Measurements from ENCODE around the gene WDR7.

WDR7 gene

DNA sequence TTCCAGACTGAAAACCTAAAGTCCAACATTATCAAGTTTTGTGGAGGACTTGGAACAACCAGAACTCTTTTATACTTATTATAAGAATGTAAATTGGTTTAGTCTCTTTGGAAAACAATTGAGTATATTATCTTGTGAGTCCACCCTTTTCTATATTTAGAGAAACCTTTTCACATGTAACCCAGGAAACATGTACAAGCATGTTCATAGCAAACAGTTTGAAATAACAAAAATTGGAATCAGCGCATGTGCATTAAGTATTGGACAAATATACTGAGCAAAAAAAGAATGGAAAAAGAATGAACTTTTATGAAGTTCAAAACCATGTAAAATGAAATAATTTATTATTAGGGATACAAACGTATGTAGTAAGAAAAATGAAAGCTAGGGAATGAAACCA is 246.0 kb downstream of the WDR7 start:
- no peaks in the 10 kb centered on the region for H3K4me1 Mint-ChIP-seq
- H3K9me3 Mint-ChIP-seq, result no peaks in the 10 kb centered on the region
- H3K27ac Mint-ChIP-seq, result no peak overlapping the region
- no peaks in the 10 kb centered on the region for H3K27me3 Mint-ChIP-seq
- no peak for ATAC-seq
- H3K36me3 Mint-ChIP-seq, result peaks cover 9% of the 10 kb centered on the region
- no peak overlapping the region for H3K4me3 Mint-ChIP-seq

DNA sequence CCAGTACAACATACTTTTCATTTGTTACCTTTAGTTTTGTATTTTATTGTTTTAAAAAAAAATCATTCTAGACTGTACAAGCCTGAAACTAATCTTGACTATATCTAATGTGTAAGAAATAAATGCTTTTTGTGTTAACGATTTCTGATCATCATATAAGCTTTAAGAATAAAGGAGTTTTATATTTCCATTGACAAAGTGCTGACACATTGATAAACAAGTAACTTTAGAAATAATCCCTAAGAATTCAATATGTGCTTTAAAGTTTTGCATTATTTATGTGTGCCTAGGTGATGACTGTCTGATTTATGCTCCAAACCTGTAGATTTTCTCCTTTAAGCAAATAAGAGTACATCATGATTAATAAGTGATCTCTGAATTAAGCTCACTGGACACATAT is 248.5 kb downstream of the WDR7 start:
- H3K4me3 Mint-ChIP-seq, result no peak overlapping the region
- ATAC-seq, result no peak
- H3K4me1 Mint-ChIP-seq, result no peaks in the 10 kb centered on the region
- H3K27ac Mint-ChIP-seq, result no peak overlapping the region
- no peaks in the 10 kb centered on the region for H3K36me3 Mint-ChIP-seq
- no peaks in the 10 kb centered on the region for H3K9me3 Mint-ChIP-seq
- H3K27me3 Mint-ChIP-seq, result no peaks in the 10 kb centered on the region

DNA sequence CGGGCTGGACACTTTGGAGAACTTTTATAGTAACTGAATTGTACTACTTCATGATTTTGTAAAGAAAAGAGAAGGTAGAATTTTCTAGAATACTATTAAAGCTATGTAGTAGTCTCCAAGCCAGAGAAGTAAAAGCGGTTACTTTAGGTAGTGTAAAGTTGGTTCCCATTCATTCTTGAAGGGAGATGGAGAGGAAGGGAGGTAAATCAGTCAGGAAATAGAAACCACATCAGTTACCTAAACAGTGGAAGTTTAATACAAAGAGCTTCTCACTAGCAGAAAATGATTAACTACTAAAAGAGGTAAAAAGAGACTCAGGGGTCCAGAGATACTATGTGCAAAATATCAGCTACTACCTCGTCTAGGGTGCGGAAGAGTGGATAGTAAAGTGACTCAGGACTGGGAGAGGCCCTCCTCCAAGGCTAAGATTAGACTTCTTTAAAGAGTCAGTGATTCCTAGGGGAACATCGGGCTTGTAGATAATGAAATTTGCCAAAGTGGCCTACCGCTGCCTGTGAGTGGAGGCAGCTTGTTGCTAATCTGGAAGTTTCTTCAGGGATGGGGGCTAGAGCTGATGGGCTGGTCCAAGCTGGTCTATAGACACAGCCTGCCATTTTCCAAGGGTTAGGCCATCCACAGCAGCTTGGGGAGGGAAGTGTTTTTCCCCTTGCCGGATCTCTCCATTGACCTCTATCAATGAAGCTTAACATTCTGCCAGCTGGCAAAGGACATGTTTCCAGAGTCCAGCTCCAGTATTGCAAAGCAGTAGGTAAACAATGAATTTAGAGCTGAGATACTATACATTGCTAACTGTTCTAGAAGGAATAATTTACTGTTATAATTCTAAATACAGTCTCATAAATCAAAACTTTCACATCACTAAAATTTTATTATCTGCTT is 249.3 kb downstream of the WDR7 start:
- no peak overlapping the region for H3K27ac Mint-ChIP-seq
- ATAC-seq, result no peak

DNA sequence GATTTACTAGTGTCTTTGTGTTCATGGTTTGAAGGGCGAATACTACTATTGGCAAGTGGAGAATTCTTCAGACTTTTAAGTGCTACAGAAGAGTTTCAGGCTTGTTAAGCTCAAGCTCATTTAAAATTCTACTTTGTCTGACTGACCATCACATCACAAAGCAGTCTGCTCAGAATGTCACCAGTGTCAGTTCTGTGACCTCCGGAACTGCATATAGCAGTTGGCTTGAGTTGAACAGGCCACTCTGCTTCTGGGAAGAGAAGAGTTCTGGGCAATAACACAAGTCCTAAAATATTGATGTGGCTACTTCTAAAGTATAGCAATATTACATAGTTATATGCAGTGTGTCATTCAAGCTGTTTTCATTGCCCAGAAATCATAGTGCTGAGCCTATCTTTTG is 250.8 kb downstream of the WDR7 start:
- Mint-ChIP-seq H3K4me3 (no peak overlapping the region), H3K27ac (no peak overlapping the region), H3K27me3 (no peaks in the 10 kb centered on the region), H3K4me1 (no peaks in the 10 kb centered on the region), H3K36me3 (peaks cover 6% of the 10 kb centered on the region), H3K9me3 (no peaks in the 10 kb centered on the region)
- no peak for ATAC-seq

More for the DNA sequence above, 249.3 kb downstream of the WDR7 start:
- H3K9me3 Mint-ChIP-seq, result no peaks in the 10 kb centered on the region
- no peaks in the 10 kb centered on the region for H3K27me3 Mint-ChIP-seq
- H3K4me1 Mint-ChIP-seq, result no peaks in the 10 kb centered on the region
- H3K4me3 Mint-ChIP-seq, result no peak overlapping the region
- no peaks in the 10 kb centered on the region for H3K36me3 Mint-ChIP-seq

DNA sequence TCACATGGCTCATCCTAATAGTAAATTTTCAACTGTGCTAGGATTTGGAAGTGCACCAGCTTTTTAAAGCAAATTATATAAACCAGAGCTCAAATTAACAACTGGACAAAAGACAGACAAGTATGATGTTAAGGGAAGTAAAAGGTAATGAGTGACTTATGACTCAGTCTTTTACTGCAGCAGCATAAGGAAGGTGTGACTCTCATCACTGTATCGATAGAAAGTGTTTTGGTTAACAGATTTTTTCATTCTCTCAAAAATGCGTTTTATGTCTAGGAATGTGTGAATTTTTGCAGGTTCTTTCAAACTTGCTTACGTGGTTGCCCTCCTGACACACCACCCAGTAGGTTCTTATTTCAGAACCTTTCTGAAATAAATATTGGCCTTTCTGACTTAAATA is 251.5 kb downstream of the WDR7 start:
- Mint-ChIP-seq H3K4me3 (no peak overlapping the region), H3K9me3 (no peaks in the 10 kb centered on the region), H3K4me1 (no peaks in the 10 kb centered on the region), H3K27ac (no peak overlapping the region), H3K27me3 (no peaks in the 10 kb centered on the region), H3K36me3 (peaks cover 6% of the 10 kb centered on the region)
- ATAC-seq, result no peak

DNA sequence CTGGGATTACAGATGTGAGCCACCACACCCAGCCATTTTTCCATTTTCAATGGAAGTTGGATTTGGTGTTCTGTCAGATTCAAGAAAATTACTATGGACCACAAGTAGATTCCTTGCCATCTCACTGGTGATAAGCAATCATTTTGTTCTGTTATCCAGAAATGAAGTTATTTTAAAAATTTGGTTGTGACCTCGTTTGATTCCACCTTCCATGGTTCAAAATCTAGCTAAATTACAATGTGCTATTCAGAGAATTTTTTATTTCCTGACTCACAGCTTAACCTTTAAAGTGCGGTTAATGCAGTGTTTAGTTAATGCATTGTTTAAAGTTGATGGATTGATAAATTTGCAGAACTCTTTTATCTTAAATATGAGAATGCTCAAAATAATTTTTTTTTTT is 252.5 kb downstream of the WDR7 start:
- Mint-ChIP-seq H3K27me3 (no peaks in the 10 kb centered on the region), H3K4me3 (no peak overlapping the region), H3K27ac (no peak overlapping the region), H3K4me1 (no peaks in the 10 kb centered on the region), H3K9me3 (no peaks in the 10 kb centered on the region), H3K36me3 (peaks cover 6% of the 10 kb centered on the region)
- no peak for ATAC-seq

DNA sequence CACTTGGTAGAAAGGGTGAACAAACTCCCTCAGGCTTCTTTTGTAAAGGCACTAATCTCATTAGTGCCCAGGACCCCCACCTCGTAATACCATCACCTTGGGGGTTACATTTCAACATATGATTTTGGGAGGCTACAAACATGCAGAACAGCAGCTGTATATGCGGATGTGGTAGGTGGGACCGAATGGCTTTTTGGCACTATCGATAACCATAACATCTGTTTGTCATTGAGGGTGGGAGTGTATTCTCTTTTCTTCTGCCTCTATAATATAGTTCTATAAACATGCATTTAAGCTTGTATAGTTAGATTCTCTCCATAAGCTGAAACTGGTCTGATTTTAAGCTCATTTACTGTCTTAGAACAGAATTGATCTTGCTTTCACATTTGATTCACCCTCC is 256.6 kb downstream of the WDR7 start:
- ATAC-seq, result no peak
- peaks cover 15% of the 10 kb centered on the region for H3K36me3 Mint-ChIP-seq
- no peaks in the 10 kb centered on the region for H3K27me3 Mint-ChIP-seq
- no peak overlapping the region for H3K4me3 Mint-ChIP-seq
- H3K27ac Mint-ChIP-seq, result no peak overlapping the region
- H3K4me1 Mint-ChIP-seq, result no peaks in the 10 kb centered on the region
- no peaks in the 10 kb centered on the region for H3K9me3 Mint-ChIP-seq

DNA sequence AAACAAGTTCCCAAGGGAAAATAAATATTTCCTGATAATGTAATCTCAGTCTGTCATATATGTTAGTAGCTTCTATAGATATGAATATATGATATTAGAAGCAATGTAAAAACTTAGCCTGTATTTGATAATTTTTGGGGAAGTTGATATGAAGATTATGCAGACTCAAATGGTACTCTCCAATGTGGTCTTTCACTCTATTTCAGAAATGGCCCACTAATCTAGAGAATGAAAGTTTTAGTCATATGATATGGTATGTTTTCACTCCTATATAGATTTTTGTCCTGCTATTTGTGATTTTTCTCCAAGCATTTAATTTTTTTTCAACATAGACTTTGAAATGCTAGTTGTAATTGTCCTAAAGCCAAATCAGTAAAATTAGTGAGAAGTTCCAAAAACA is 259.1 kb downstream of the WDR7 start:
- no peaks in the 10 kb centered on the region for H3K9me3 Mint-ChIP-seq
- no peak overlapping the region for H3K4me3 Mint-ChIP-seq
- H3K36me3 Mint-ChIP-seq, result peaks cover 33% of the 10 kb centered on the region
- H3K4me1 Mint-ChIP-seq, result no peaks in the 10 kb centered on the region
- no peaks in the 10 kb centered on the region for H3K27me3 Mint-ChIP-seq
- no peak overlapping the region for H3K27ac Mint-ChIP-seq
- ATAC-seq, result no peak

DNA sequence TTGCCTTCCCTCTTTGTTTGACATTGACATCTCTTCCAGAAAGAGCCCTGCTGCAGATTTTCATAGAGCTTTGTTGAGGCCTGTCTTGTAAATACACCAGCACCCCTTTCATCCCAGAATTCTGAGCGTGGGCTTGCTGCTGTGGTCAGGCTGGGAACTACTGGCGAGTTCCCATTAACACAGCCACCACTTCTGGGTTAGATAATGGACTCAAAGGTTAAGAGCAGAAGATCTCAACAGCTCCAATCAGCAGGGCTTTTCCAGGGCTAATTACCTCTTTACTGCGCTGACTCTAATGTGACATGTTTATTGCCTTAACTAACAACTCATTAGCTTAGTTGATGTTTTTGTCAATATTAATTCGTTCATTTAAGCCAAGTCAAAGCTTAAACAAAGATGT is 259.8 kb downstream of the WDR7 start:
- Mint-ChIP-seq H3K27me3 (no peaks in the 10 kb centered on the region), H3K36me3 (peaks cover 38% of the 10 kb centered on the region), H3K9me3 (no peaks in the 10 kb centered on the region), H3K27ac (no peak overlapping the region), H3K4me3 (no peak overlapping the region), H3K4me1 (no peaks in the 10 kb centered on the region)
- no peak for ATAC-seq

DNA sequence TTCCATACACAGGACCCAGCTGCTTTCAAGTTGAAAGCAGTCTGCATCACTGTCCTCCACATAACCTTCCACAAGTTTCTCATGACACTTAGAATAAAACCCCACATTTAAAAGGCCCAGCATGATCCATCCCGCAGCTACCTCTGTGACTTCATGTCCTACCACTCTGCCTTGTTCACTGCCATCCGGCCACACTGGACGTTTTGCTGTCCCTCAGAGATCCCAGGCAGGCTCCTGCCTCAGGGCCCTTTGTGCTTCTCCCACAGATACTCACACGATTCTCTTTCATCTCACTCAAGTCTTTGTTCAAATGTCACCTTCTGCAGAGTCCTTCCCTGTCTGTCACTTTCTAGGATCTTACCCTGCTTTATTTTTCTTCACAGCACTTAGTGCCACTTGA is 262.8 kb downstream of the WDR7 start:
- Mint-ChIP-seq H3K4me1 (no peaks in the 10 kb centered on the region), H3K27me3 (no peaks in the 10 kb centered on the region), H3K36me3 (peaks cover 34% of the 10 kb centered on the region), H3K27ac (no peak overlapping the region), H3K9me3 (no peaks in the 10 kb centered on the region), H3K4me3 (no peak overlapping the region)
- ATAC-seq, result no peak

DNA sequence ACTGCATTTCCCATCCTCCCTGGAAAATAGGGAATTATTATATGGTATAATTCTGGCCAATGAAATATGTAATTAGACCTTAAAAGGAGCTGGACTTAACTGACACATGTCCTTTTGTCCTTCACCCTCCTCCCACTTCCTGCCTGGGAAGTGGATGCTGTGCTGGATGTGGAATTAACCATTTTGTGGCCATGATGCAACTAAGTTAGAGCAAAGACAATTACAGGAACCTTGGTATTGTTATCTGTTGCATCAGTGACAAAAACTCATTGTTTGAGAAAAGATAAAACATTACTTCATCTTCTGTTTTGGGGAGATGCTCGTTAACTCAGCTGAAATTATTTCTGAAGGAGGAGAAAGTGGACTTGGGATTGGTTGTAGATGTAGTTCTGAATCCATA is 268.0 kb downstream of the WDR7 start:
- Mint-ChIP-seq H3K27me3 (no peaks in the 10 kb centered on the region), H3K4me3 (no peak overlapping the region), H3K4me1 (peaks cover 12% of the 10 kb centered on the region), H3K9me3 (no peaks in the 10 kb centered on the region), H3K36me3 (peaks cover 26% of the 10 kb centered on the region), H3K27ac (no peak overlapping the region)
- ATAC-seq, result no peak

DNA sequence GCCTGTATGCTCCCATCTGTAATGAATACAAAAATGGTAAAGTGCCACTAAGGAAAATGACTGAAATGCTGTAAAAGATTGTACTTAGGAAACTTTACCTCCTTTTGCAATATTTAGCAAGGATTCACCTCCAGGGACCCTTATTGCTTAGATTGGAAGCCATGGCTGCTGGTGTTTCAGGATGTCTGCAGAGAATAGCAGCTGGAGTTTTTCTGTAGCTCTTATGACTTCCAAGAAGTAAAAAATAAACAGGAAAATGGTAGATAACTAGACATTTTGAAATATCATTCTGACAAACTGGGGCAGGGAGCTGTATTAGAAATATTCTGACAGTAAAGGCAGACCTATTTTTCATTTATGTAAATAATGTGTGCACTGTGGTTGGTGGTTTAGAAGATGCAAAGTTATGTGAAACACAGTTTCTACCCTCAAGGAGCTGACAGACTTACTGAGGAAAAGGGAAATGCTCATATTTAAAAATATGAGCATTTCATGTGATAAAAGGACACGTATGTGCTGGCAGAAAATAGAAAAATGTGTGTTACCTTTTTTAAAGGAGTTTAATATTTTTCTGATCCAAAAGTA is 270.8 kb downstream of the WDR7 start:
- Mint-ChIP-seq H3K4me1 (peaks cover 12% of the 10 kb centered on the region), H3K9me3 (no peaks in the 10 kb centered on the region), H3K27me3 (no peaks in the 10 kb centered on the region), H3K27ac (no peak overlapping the region), H3K36me3 (peaks cover 40% of the 10 kb centered on the region), H3K4me3 (no peak overlapping the region)
- no peak for ATAC-seq

DNA sequence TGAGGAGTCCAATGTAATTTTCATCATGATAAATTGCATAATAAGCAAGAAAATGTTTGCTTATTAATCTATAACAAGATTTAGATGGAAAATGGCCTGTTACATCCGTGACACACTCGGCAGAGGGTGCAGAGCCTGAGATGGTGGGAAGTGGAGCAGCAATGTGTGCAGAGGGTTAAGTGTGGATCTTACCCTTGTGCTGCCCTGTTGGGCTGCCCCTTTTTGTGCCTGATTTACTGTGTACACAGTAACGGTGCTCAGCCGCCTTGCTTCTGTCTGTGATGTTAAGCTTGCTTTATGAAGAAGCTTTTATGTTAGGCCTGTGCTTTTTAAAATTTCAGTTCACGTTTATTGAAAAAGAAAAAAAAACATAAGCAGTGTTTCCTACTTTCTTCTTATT is 275.6 kb downstream of the WDR7 start:
- no peak for ATAC-seq
- H3K4me1 Mint-ChIP-seq, result peaks cover 4% of the 10 kb centered on the region
- no peaks in the 10 kb centered on the region for H3K9me3 Mint-ChIP-seq
- H3K36me3 Mint-ChIP-seq, result peaks cover 52% of the 10 kb centered on the region
- H3K27me3 Mint-ChIP-seq, result no peaks in the 10 kb centered on the region
- no peak overlapping the region for H3K4me3 Mint-ChIP-seq
- H3K27ac Mint-ChIP-seq, result no peak overlapping the region

DNA sequence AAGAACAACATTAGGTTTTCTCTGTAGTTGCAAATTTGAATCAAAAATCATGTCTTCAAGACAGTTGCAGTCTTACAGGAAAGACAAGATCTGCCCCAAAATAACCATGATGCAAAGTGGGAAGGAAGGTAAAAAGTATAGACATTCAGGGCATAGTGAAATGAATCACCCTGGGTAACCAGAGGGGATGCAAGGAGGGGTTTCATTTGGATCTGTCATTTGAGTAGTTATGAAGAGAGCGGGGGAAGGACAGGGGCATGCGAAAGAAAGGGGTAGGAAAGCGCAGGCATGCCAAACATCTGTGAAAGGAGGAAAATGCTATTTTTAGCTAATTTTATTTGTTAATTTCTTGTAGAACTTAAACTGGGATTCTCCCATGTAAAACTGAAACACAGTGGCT is 276.6 kb downstream of the WDR7 start:
- Mint-ChIP-seq H3K4me3 (no peak overlapping the region), H3K9me3 (no peaks in the 10 kb centered on the region), H3K4me1 (no peaks in the 10 kb centered on the region), H3K27me3 (no peaks in the 10 kb centered on the region), H3K27ac (no peak overlapping the region), H3K36me3 (peaks cover 63% of the 10 kb centered on the region)
- no peak for ATAC-seq

DNA sequence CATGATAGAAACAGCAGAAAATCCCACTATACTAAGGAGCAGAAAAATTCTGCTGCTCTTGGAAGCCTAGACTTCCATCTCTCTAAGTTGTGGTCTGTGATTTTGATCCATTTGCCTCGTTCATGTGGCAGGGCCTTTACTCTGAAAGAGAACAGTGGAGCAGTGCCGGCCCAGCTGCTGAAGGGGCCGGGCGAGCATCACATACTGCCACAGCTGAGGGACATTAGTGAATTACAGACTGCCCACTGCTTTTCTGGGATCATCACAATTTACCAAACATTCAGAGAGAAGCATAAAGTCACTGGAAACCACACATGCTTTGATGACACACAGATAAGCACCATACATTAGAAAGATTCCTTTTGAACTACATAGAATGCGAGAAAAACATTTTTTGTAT is 278.7 kb downstream of the WDR7 start:
- Mint-ChIP-seq H3K4me3 (no peak overlapping the region), H3K27me3 (no peaks in the 10 kb centered on the region), H3K27ac (no peak overlapping the region), H3K9me3 (no peaks in the 10 kb centered on the region), H3K36me3 (peaks cover 64% of the 10 kb centered on the region), H3K4me1 (no peaks in the 10 kb centered on the region)
- no peak for ATAC-seq

DNA sequence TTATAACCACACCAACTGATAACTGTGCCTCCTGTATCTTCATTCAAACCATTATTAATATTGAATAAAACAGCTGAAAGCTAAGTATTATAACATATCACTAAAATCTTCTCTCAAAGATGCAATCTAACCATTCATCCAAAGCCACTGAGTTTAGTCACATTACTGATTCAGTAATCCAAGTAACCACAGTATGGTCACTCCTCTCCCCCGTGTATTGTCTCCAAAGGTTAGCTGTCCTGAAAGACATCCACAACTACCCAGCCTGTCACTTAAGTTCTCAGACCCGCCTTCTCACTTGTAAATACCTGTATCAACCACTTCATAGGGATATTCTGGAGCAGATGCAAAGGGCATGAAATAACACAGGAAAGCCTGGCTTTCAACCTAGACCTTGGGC is 282.3 kb downstream of the WDR7 start:
- Mint-ChIP-seq H3K36me3 (peaks cover 64% of the 10 kb centered on the region), H3K27me3 (no peaks in the 10 kb centered on the region), H3K4me3 (no peak overlapping the region), H3K9me3 (no peaks in the 10 kb centered on the region), H3K27ac (no peak overlapping the region), H3K4me1 (no peaks in the 10 kb centered on the region)
- no peak for ATAC-seq

All from stimulated activated memory B cell treated with anti-CD40 and anti-IgM and Interleukin-4, amounts not matched to agents 10 μg/mL and 1 μg/mL and 100 μg/mL, for 72 hours (primary cell).